IPS-18c (cell line): ENCODE data around the gene KNSTRN.
A peak's percentile ranks its signal among the peaks of the same experiment; 100 is the strongest.

Experiments used
- H3K4me3 ChIP-seq: 2 replicates; pipeline ENCODE4 v1.7.0; 2013; ENCODE audit warnings: low read depth, mild to moderate bottlenecking, low read length, moderate library complexity; ENCODE audit not compliant: insufficient read depth
- H3K9me3 ChIP-seq: one replicate; pipeline ENCODE4 v1.6.1; 2013; ENCODE audit warnings: mild to moderate bottlenecking, low read length, moderate library complexity; ENCODE audit not compliant: control insufficient read depth, insufficient read depth

The KNSTRN gene

GRCh38 chr15:40379853-40380252 is 2.7 kb upstream of the KNSTRN start:
- no peak overlapping the region for H3K4me3 ChIP-seq
- no peaks in the 10 kb centered on the region for H3K9me3 ChIP-seq

- Histone ChIP-seq H3K4me3 (no peak overlapping the region), H3K9me3 (no peaks in the 10 kb centered on the region)
Observed at GRCh38 chr15:40380636-40381035, 1.9 kb upstream of the KNSTRN start.

- Histone ChIP-seq H3K9me3 (no peaks in the 10 kb centered on the region), H3K4me3 (no peak overlapping the region)
Observed at GRCh38 chr15:40381818-40382529, 547 bp upstream of the KNSTRN start.

- no peak overlapping the region for H3K4me3 ChIP-seq
- no peaks in the 10 kb centered on the region for H3K9me3 ChIP-seq
Observed at GRCh38 chr15:40386480-40386879, 4.0 kb downstream of the KNSTRN start.

- no peaks in the 10 kb centered on the region for H3K9me3 ChIP-seq
- no peak overlapping the region for H3K4me3 ChIP-seq
Observed at GRCh38 chr15:40388941-40389823, 6.7 kb downstream of the KNSTRN start.

GRCh38 chr15:40389824-40390595 is 7.5 kb downstream of the KNSTRN start:
- H3K4me3 ChIP-seq = no peak overlapping the region
- no peaks in the 10 kb centered on the region for H3K9me3 ChIP-seq

GRCh38 chr15:40392986-40393948 is 10.7 kb downstream of the KNSTRN start:
- Histone ChIP-seq H3K9me3 (no peaks in the 10 kb centered on the region), H3K4me3 (no peak overlapping the region)

GRCh38 chr15:40397688-40398412 is 15.3 kb downstream of the KNSTRN start:
- Histone ChIP-seq H3K9me3 (no peaks in the 10 kb centered on the region), H3K4me3 (no peak overlapping the region)

- H3K9me3 ChIP-seq = no peaks in the 10 kb centered on the region
- no peak overlapping the region for H3K4me3 ChIP-seq
Observed at GRCh38 chr15:40398413-40398873, 15.9 kb downstream of the KNSTRN start.

- H3K4me3 ChIP-seq = no peak overlapping the region
- H3K9me3 ChIP-seq = no peaks in the 10 kb centered on the region
Observed at GRCh38 chr15:40399370-40399769, 16.8 kb downstream of the KNSTRN start.

GRCh38 chr15:40405501-40406381 is 23.2 kb downstream of the KNSTRN start, which contains the start of gene IVD:
Gene IVD (plus strand): TSS chr15:40405795. CDS start chr15:40405828, 33 bp downstream.
- peak within 1 kb of the TSS; percentile 88 for H3K4me3 ChIP-seq
- no peaks in the 10 kb centered on the region for H3K9me3 ChIP-seq

- Histone ChIP-seq H3K4me3 (no peak overlapping the region; the same call in 1 of the 2 replicates), H3K9me3 (no peaks in the 10 kb centered on the region)
Observed at GRCh38 chr15:40407330-40407990, 24.9 kb downstream of the KNSTRN start.

GRCh38 chr15:40409366-40409765 is 26.8 kb downstream of the KNSTRN start:
- H3K4me3 ChIP-seq = no peak overlapping the region
- no peaks in the 10 kb centered on the region for H3K9me3 ChIP-seq

- no peaks in the 10 kb centered on the region for H3K9me3 ChIP-seq
- no peak overlapping the region for H3K4me3 ChIP-seq
Observed at GRCh38 chr15:40410476-40410875, 28.0 kb downstream of the KNSTRN start.
